Measurements from ENCODE around the gene JUN.

Gene JUN

GRCh38 chr1:58786927-58787245 is 3.0 kb upstream of the JUN start:
- Histone ChIP-seq H3K4me1 (ENCODE audit: control insufficient read depth, insufficient read depth, low read length) (peaks cover 6% of the 10 kb centered on the region; the same call in 1 of the 2 replicates), H3K9me3 (ENCODE audit: control insufficient read depth, insufficient read depth, low read depth, low read length) (no peaks in the 10 kb centered on the region), H3K36me3 (ENCODE audit: control insufficient read depth in 2 of 2, insufficient read depth in 1 of 2, low read length in 2 of 2) (peaks cover 0 to 10% of the 10 kb centered on the region in 2 experiments; a peak in 1 of 3 replicates), H3K4me3 (ENCODE audit: low read depth, low read length) (no peak overlapping the region), H3K27ac (ENCODE audit: extremely low read depth, low read depth, low read length) (no peak overlapping the region)
- TF ChIP-seq ZNF350 (tag by site-specific recombination; IDR thresholded peaks at IDR 0.05) (no peak), ZNF239 (tag by site-specific recombination; IDR thresholded peaks at IDR 0.05) (no peak), PRDM2 (tag by site-specific recombination; IDR thresholded peaks at IDR 0.05; ENCODE audit: borderline replicate concordance) (no peak), ZNF791 (tag by site-specific recombination; IDR thresholded peaks at IDR 0.05) (no peak), ZFP37 (tag by site-specific recombination; IDR thresholded peaks at IDR 0.05) (no peak), ZNF654 (tag by site-specific recombination; IDR thresholded peaks at IDR 0.05; ENCODE audit: low read depth) (no peak), ZNF211 (tag by site-specific recombination; IDR thresholded peaks at IDR 0.05; ENCODE audit: low read depth) (no peak), ZNF366 (tag by site-specific recombination; conservative IDR thresholded peaks at IDR 0.05) (no peak), SP2 (tag by site-specific recombination; IDR thresholded peaks at IDR 0.05) (no peak), SP7 (tag by site-specific recombination; IDR thresholded peaks at IDR 0.05) (no peak), PRDM4 (tag by site-specific recombination; IDR thresholded peaks at IDR 0.05) (no peak), ZNF837 (tag by site-specific recombination; IDR thresholded peaks at IDR 0.05) (no peak), ZNF600 (tag by site-specific recombination; IDR thresholded peaks at IDR 0.05) (no peak; the same call in 1 of the 2 replicates), ZNF707 (tag by site-specific recombination; IDR thresholded peaks at IDR 0.05) (no peak), ZNF18 (tag by site-specific recombination; IDR thresholded peaks at IDR 0.05) (no peak), ZNF645 (tag by site-specific recombination; IDR thresholded peaks at IDR 0.05) (no peak), ZNF138 (tag by site-specific recombination; IDR thresholded peaks at IDR 0.05; ENCODE audit: borderline replicate concordance) (no peak)
- POLR2A ChIA-PET = interaction anchor here (0.6 to 1.1 kb wide), 2 partner anchors 104 to 937 kb away, joined by 3 read pairs; no protein-coding TSS in a partner anchor
- CTCF ChIA-PET = interaction anchor here (0.6 to 1.9 kb wide), 3 partner anchors 116 to 912 kb away, joined by 3 to 7 read pairs (median 3); no protein-coding TSS in a partner anchor
